GM12878 (cell line): Measurements from ENCODE around the gene SLC38A9. TPM values are rescaled to one million over a fixed set of nuclear protein-coding genes. Genes with fewer than 3 reads are reported as not detected.

Source experiments
- ATAC-seq: fragments of 200-7000 bp; cut with Tn5 transposase; 3 replicates; pipeline ENCODE4 v1.9.1; 2020; ENCODE audit warnings: mild to moderate bottlenecking, moderate library complexity
- BruUV-seq: library from RNA; stranded (reverse); fragments of 400-500 nt; replicated peaks from 2 replicates; lab custom pipeline; 2021; lab: Mats Ljungman, UMichigan
- CTCF ChIA-PET: fragments of 300-600 bp; sonication (Branson Sonifier 250); formaldehyde crosslinking; extraction: SDS; loops from one replicate; lab custom pipeline; 2021; ENCODE audit warnings: inconsistent platforms; lab: Yijun Ruan, JAX
- POLR2A ChIA-PET: fragments of 350-600 bp; formaldehyde crosslinking; extraction: SDS; loops from one replicate; lab custom pipeline; 2021; ENCODE audit warnings: inconsistent platforms; lab: Charles Lee
- RAD21 ChIA-PET: fragments of 300-600 bp; sonication (Branson Sonifier 250); formaldehyde crosslinking; loops from one replicate; lab custom pipeline; 2023; ENCODE audit warnings: antibody characterized with exemption; ENCODE audit not compliant: unreplicated experiment; lab: Charles Lee
- SMC1A ChIA-PET: fragments of 300-600 bp; sonication (Branson Sonifier 250); formaldehyde crosslinking; loops from one replicate; lab custom pipeline; 2023; ENCODE audit not compliant: unreplicated experiment, uncharacterized antibody; lab: Charles Lee
- DNase-seq: peaks from one replicate; pipeline ENCODE4 v3.0.0-alpha.2; 2011; ENCODE audit warnings: low read depth, low spot score
- FAIRE-seq: peaks from 3 replicates; lab custom pipeline; 2011; peaks lifted over from hg19 to GRCh38; lab: Jason Lieb, UNC
- H2AFZ ChIP-seq: 2 replicates; pipeline ENCODE4 v1.6.0; 2011; ENCODE audit warnings: low read depth, low read length, control low read depth; ENCODE audit not compliant: control insufficient read depth
- H3K27ac ChIP-seq: 2 replicates; pipeline ENCODE4 v1.5.1; 2011; ENCODE audit warnings: control low read depth; ENCODE audit not compliant: control insufficient read depth, insufficient read depth
- H3K27me3 ChIP-seq, 2 experiments: replicated peaks in 1 of 2; 2 replicates each; pipeline versions ENCODE4 v1.6.0 to v1.6.1; 2011; ENCODE audit warnings: low read length in 1 of 2; ENCODE audit not compliant: control insufficient read depth in 2 of 2, insufficient read depth in 2 of 2
- H3K36me3 ChIP-seq, 2 experiments: 2 replicates each; pipeline ENCODE4 v1.5.1; 2011; ENCODE audit warnings: low read length in 1 of 2; ENCODE audit not compliant: control insufficient read depth in 2 of 2, insufficient read depth in 2 of 2
- H3K4me1 ChIP-seq: 2 replicates; pipeline ENCODE4 v1.6.1; 2011; ENCODE audit warnings: mild to moderate bottlenecking, low read length, moderate library complexity, mixed read lengths; ENCODE audit not compliant: control insufficient read depth, insufficient read depth
- H3K4me2 ChIP-seq: 2 replicates; pipeline ENCODE4 v1.6.0; 2011; ENCODE audit warnings: control low read depth; ENCODE audit not compliant: control insufficient read depth, insufficient read depth
- H3K4me3 ChIP-seq: fragments of 200-600 bp; sonication (generic); 2 replicates; pipeline ENCODE4 v1.5.1; 2016
- H3K79me2 ChIP-seq: 2 replicates; pipeline ENCODE4 v1.6.0; 2011; ENCODE audit warnings: low read length; ENCODE audit not compliant: control insufficient read depth, insufficient read depth
- H3K9ac ChIP-seq: 2 replicates; pipeline ENCODE4 v1.8.0; 2011; ENCODE audit warnings: low read length, control low read depth, mixed read lengths; ENCODE audit not compliant: control insufficient read depth, insufficient read depth
- H3K9me3 ChIP-seq: replicated peaks from 3 replicates; pipeline ENCODE4 v1.5.1; 2011; ENCODE audit warnings: mild to moderate bottlenecking, low read length; ENCODE audit not compliant: control insufficient read depth, insufficient read depth
- H4K20me1 ChIP-seq: 2 replicates; pipeline ENCODE4 v1.6.0; 2011; ENCODE audit not compliant: control insufficient read depth, insufficient read depth
- HDGF ChIP-seq: fragments of 450-650 bp; IDR thresholded peaks from 2 replicates; pipeline ENCODE4 v1.6.1; 2016; ENCODE audit warnings: antibody characterized with exemption
- KAT2A ChIP-seq: conservative IDR thresholded peaks from 2 replicates; pipeline ENCODE4 v1.6.1; 2011; ENCODE audit warnings: low read depth, low read length; ENCODE audit not compliant: control insufficient read depth
- WGBS: methylation state at CpG from one replicate; pipeline ENCODE4 v1.1.6; 2016; ENCODE audit warnings: low lambda C conversion rate; ENCODE audit not compliant: insufficient replicate concordance, insufficient coverage; ENCODE audit errors: missing lambda C conversion rate; 5-methylcytosine and 5-hydroxymethylcytosine counted together
- in situ Hi-C: fragments of 300-500 bp; cut with MboI; formaldehyde crosslinking; loops from 9 replicates; pipeline ENCODE4 v1.14.3; 2018; ENCODE audit warnings: mixed read lengths
- intact Hi-C: fragments of 100-400 bp; cut with micrococcal nuclease; formaldehyde crosslinking; loops from one replicate; pipeline ENCODE4 v1.14.2; 2022; ENCODE audit not compliant: unreplicated experiment
- polyA plus RNA-seq, 11 experiments: library from polyadenylated mRNA; depleted of rRNA in 4 of 11; unstranded in 6 of 11; stranded (reverse) in 5 of 11; fragments of >200 nt; fragmentation: Nextera tagmentation in 4 of 11; fragmentation: Illumina TruSeq in 1 of 11; extraction: Ambion mirVana in 4 of 11; extraction: Trizol in 1 of 11; gene quantifications; 1 replicate in 1 of 11; 2 replicates in 10 of 11; pipeline versions ENCODE4 v1.2.1 to v1.2.3, GENCODE V29; 2011 to 2016; ENCODE audit warnings: inconsistent platforms in 2 of 11, missing spikeins in 2 of 11, low read depth in 1 of 11
- total RNA-seq, 4 experiments: library from RNA; depleted of rRNA in 3 of 4; stranded (reverse); fragments of >200 nt in 3 of 4; fragmentation: Illumina TruSeq in 1 of 4; extraction: Trizol in 1 of 4; gene quantifications; 2 replicates each; pipeline versions ENCODE4 v1.2.1 to v1.2.3, GENCODE V29; 2013 to 2021
- TF ChIP-seq, protein P1 (sequence below): fragments of 450-650 bp; IDR thresholded peaks from 2 replicates; pipeline ENCODE4 v1.6.1; 2016; ENCODE audit warnings: mild to moderate bottlenecking

Gene SLC38A9
- total and polyA plus RNA-seq, 10 of the 15 experiments (the other 5 are each of a cell fraction or from before 2014, with no cell fraction given): 8.5 to 35.1 (median 23.0) TPM

DNA sequence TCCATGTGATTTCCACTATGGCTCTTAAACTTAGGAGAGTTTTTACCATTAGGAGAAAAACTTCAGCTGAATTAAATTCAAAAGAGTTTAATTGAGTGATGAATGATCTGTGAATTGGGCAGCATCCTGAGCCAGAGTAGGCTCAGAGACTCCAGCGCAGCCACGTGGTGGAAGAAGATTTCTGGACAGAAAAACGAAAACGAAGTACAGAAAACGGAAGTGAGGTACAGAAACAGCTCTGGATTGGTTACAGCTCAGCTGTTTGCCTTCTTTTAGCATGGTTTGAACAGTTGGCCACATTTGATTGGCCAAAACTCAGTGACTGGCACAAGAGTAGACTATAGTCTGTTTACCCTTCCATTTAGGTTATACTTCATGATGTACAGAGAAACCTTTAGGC lies 108.2 kb downstream of the SLC38A9 start:
- ChIA-PET RAD21 (interaction anchor here (0.6 kb wide), 1 partner anchor 70 kb away, joined by 3 read pairs; no protein-coding TSS in a partner anchor), SMC1A (interaction anchor here (1.1 kb wide), 2 partner anchors 10 to 31 kb away, joined by 3 read pairs; no protein-coding TSS in a partner anchor), CTCF (interaction anchor here (0.7 kb wide), 1 partner anchor 796 kb away, joined by 3 read pairs; no protein-coding TSS in a partner anchor), POLR2A (no interaction called here)
- peaks cover 7% of the 10 kb centered on the region for H3K4me1 ChIP-seq
- no peaks in the 10 kb centered on the region for H3K27me3 ChIP-seq
- 9% methylated on average over 5 of the region's 5 CpGs for whole genome bisulfite sequencing
- no peak overlapping the region for H3K27ac ChIP-seq
- intact Hi-C loops (no loop called here), in situ Hi-C loops (no loop called here)
- H2AFZ ChIP-seq: no peak overlapping the region
- TF ChIP-seq KAT2A: no peak
- TF ChIP-seq, protein P1, sequence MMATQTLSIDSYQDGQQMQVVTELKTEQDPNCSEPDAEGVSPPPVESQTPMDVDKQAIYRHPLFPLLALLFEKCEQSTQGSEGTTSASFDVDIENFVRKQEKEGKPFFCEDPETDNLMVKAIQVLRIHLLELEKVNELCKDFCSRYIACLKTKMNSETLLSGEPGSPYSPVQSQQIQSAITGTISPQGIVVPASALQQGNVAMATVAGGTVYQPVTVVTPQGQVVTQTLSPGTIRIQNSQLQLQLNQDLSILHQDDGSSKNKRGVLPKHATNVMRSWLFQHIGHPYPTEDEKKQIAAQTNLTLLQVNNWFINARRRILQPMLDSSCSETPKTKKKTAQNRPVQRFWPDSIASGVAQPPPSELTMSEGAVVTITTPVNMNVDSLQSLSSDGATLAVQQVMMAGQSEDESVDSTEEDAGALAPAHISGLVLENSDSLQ: peak; percentile 60
- H4K20me1 ChIP-seq: no peaks in the 10 kb centered on the region
- no peaks in the 10 kb centered on the region for H3K79me2 ChIP-seq
- no TSS peak for BruUV-seq
- DNase-seq (no peak), FAIRE-seq (no peak), ATAC-seq (no peak; the same call in 2 of the 3 replicates)
- H3K9ac ChIP-seq: no peak overlapping the region
- no peaks in the 10 kb centered on the region for H3K36me3 ChIP-seq
- H3K9me3 ChIP-seq: no peaks in the 10 kb centered on the region
- H3K4me2 ChIP-seq: no peak overlapping the region
- H3K4me3 ChIP-seq: no peak overlapping the region

DNA sequence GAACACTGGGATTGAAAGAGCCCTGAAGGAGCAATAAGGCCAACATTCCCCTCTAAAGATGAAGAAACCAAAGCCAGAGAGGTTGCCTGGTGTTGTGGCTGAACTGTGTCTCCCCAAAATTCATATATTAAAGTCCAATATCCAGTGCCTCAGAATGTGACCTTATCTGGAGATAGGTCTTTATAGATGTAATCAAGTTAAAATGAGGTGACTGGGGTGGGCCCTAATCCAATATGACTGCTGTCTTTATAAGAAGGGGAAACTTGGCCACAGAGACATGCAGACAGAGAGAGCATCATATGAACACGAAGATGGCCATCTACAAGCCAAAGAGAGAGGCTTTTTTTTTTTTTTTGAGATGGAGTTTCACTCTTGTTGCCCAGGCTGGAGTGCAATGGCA lies 110.5 kb downstream of the SLC38A9 start:
- Histone ChIP-seq H3K4me2 (no peak overlapping the region), H4K20me1 (no peaks in the 10 kb centered on the region), H3K36me3 (no peaks in the 10 kb centered on the region), H3K27me3 (no peaks in the 10 kb centered on the region), H3K4me1 (peaks cover 7% of the 10 kb centered on the region), H3K79me2 (no peaks in the 10 kb centered on the region), H3K27ac (no peak overlapping the region), H3K9ac (no peak overlapping the region), H3K9me3 (no peaks in the 10 kb centered on the region), H2AFZ (no peak overlapping the region), H3K4me3 (no peak overlapping the region)
- 92% methylated on average over 1 of the region's 1 CpG for WGBS
- no peak for TF ChIP-seq HDGF
- ATAC-seq (no peak), FAIRE-seq (no peak), DNase-seq (no peak)
- CTCF ChIA-PET: interaction anchor here (0.6 kb wide), 1 partner anchor 164 kb away, joined by 3 read pairs; no protein-coding TSS in a partner anchor
- BruUV-seq: no TSS peak
- intact Hi-C loops: no loop called here
- POLR2A ChIA-PET: interaction anchor here (0.6 kb wide), 1 partner anchor 19 kb away, joined by 5 read pairs; no protein-coding TSS in a partner anchor
- in situ Hi-C loops: no loop called here
- SMC1A ChIA-PET: interaction anchor here (0.6 kb wide), 1 partner anchor 48 kb away, joined by 3 read pairs; no protein-coding TSS in a partner anchor
- RAD21 ChIA-PET: interaction anchor here (0.8 kb wide), 1 partner anchor 993 kb away, joined by 3 read pairs; no protein-coding TSS in a partner anchor
